Measurements from ENCODE around the gene TRIM34.

GRCh38 chr11:5679811-5680210, 55.0 kb downstream of the TRIM34 start:
- TF ChIP-seq CTCF (IDR thresholded peaks at IDR 0.05): no peak
- no peak for TF ChIP-seq POLR2A (IDR thresholded peaks at IDR 0.05)
